Mesenchymal stem cell (in vitro differentiated cells and primary cell): Measurements from ENCODE around the gene ABCA3.

Experiments used
- DNase-seq: peaks from one replicate; pipeline ENCODE4 v3.0.0-alpha.2; 2013
- H2AFZ ChIP-seq: one replicate; pipeline ENCODE4 v1.6.1; 2013; ENCODE audit warnings: low read depth, mild to moderate bottlenecking, control low read depth, inconsistent platforms, low read length, moderate library complexity
- H2AK5ac ChIP-seq: 2 replicates; pipeline ENCODE4 v1.6.1; 2013; ENCODE audit warnings: low read length, moderate library complexity, mild to moderate bottlenecking, inconsistent platforms; ENCODE audit not compliant: severe bottlenecking
- H2BK120ac ChIP-seq: one replicate; pipeline ENCODE4 v1.6.1; 2013; ENCODE audit warnings: low read depth, mild to moderate bottlenecking, inconsistent platforms, low read length, moderate library complexity
- H2BK12ac ChIP-seq, 2 experiments: one replicate each; pipeline ENCODE4 v1.6.1; 2013; ENCODE audit warnings: inconsistent platforms in 2 of 2, low read length in 2 of 2, mild to moderate bottlenecking in 2 of 2, moderate library complexity in 2 of 2, control low read depth in 1 of 2
- H2BK15ac ChIP-seq: one replicate; pipeline ENCODE4 v1.6.1; 2013; ENCODE audit warnings: mild to moderate bottlenecking, low read depth, inconsistent platforms; ENCODE audit not compliant: poor library complexity, severe bottlenecking
- H2BK5ac ChIP-seq: 2 replicates; pipeline ENCODE4 v1.6.1; 2013; ENCODE audit warnings: low read depth, mild to moderate bottlenecking, low read length, control low read depth, inconsistent platforms; ENCODE audit not compliant: poor library complexity, severe bottlenecking
- H3K14ac ChIP-seq, 2 experiments: one replicate each; pipeline ENCODE4 v1.6.1; 2013; ENCODE audit warnings: inconsistent platforms in 2 of 2, low read length in 2 of 2, control low read depth in 1 of 2, mild to moderate bottlenecking in 1 of 2, moderate library complexity in 1 of 2
- H3K18ac ChIP-seq, 2 experiments: one replicate each; pipeline ENCODE4 v1.6.1; 2013; ENCODE audit warnings: inconsistent platforms in 2 of 2, low read length in 2 of 2, control low read depth in 1 of 2, low read depth in 1 of 2, mild to moderate bottlenecking in 1 of 2
- H3K23ac ChIP-seq, 2 experiments: one replicate each; pipeline ENCODE4 v1.6.1; 2013; ENCODE audit warnings: inconsistent platforms in 2 of 2, low read length in 2 of 2, mild to moderate bottlenecking in 2 of 2, moderate library complexity in 2 of 2, control low read depth in 1 of 2
- H3K27ac ChIP-seq: 2 replicates; pipeline ENCODE4 v1.5.1; 2013; ENCODE audit warnings: mild to moderate bottlenecking, moderate library complexity, low read length, control low read depth, inconsistent platforms; ENCODE audit not compliant: poor library complexity, severe bottlenecking
- H3K27me3 ChIP-seq, 2 experiments: 2 replicates each; pipeline versions ENCODE4 v1.6.1 to v1.7.0; 2013; ENCODE audit warnings: low read length in 2 of 2, mild to moderate bottlenecking in 2 of 2, moderate library complexity in 2 of 2, control low read depth in 1 of 2, inconsistent platforms in 1 of 2; ENCODE audit not compliant: control insufficient read depth in 1 of 2, insufficient read depth in 1 of 2
- H3K36me3 ChIP-seq, 2 experiments: 2 replicates each; pipeline versions ENCODE4 v1.6.1 to v1.7.0; 2013; ENCODE audit warnings: low read length in 2 of 2, control low read depth in 1 of 2, inconsistent platforms in 1 of 2, low read depth in 1 of 2, mild to moderate bottlenecking in 1 of 2; ENCODE audit not compliant: insufficient read depth in 2 of 2, control insufficient read depth in 1 of 2
- H3K4ac ChIP-seq, 2 experiments: one replicate each; pipeline ENCODE4 v1.6.1; 2013; ENCODE audit warnings: inconsistent platforms in 2 of 2, low read length in 2 of 2, mild to moderate bottlenecking in 2 of 2, moderate library complexity in 2 of 2, control low read depth in 1 of 2, low read depth in 1 of 2
- H3K4me1 ChIP-seq: 2 replicates; pipeline ENCODE4 v1.6.1; 2013; ENCODE audit warnings: low read depth, low read length, control low read depth; ENCODE audit not compliant: control insufficient read depth, insufficient read depth
- H3K4me2 ChIP-seq: 2 replicates; pipeline ENCODE4 v1.6.1; 2013; ENCODE audit warnings: low read length, mild to moderate bottlenecking, inconsistent platforms; ENCODE audit not compliant: poor library complexity, severe bottlenecking
- H3K4me3 ChIP-seq, 2 experiments: 2 replicates each; pipeline versions ENCODE4 v1.5.1 to v1.7.0; 2013; ENCODE audit warnings: low read length in 2 of 2, mild to moderate bottlenecking in 2 of 2, control low read depth in 1 of 2, low read depth in 1 of 2; ENCODE audit not compliant: insufficient read depth in 1 of 2
- H3K79me1 ChIP-seq: replicated peaks from 2 replicates; pipeline ENCODE4 v1.6.1; 2013; ENCODE audit warnings: mild to moderate bottlenecking, control low read depth, low read length, inconsistent platforms; ENCODE audit not compliant: poor library complexity, severe bottlenecking
- H3K9ac ChIP-seq: 2 replicates; pipeline ENCODE4 v1.7.0; 2013; ENCODE audit warnings: mild to moderate bottlenecking, low read length, moderate library complexity
- H3K9me3 ChIP-seq: 2 replicates; pipeline ENCODE4 v1.7.0; 2013; ENCODE audit warnings: mild to moderate bottlenecking, low read length; ENCODE audit not compliant: control insufficient read depth
- H4K8ac ChIP-seq: one replicate; pipeline ENCODE4 v1.6.1; 2013; ENCODE audit warnings: inconsistent platforms, mild to moderate bottlenecking, low read length, moderate library complexity
- H4K91ac ChIP-seq: one replicate; pipeline ENCODE4 v1.6.1; 2013; ENCODE audit warnings: mild to moderate bottlenecking, low read length, inconsistent platforms
- WGBS: methylation state at CpG from one replicate; pipeline ENCODE4 v1.1.7; 2013; ENCODE audit warnings: mixed read lengths; 5-methylcytosine and 5-hydroxymethylcytosine counted together

The ABCA3 gene

DNA sequence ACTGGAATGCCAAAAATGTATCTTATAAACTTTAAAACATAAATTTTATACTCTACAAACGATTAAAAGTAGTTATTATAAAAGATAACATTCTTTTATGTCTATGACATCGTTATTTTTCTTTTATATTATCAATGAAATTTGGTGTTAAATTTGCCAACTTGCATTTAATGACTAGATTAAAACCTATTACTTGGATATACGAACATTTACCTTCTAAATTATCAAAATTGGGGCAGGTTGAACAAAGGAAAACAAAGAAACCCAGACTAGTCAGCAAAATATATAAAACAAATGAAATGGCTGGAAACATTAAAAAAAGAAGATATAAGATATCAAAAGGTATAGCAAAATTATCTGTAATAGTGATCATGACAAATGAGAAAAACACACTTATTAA is 34.1 kb upstream of the ABCA3 start:
- Histone ChIP-seq H2BK12ac (no peak overlapping the region), H4K91ac (no peak overlapping the region), H3K9me3 (no peaks in the 10 kb centered on the region), H4K8ac (no peak overlapping the region), H3K36me3 (no peaks in the 10 kb centered on the region), H3K4ac (no peak overlapping the region), H2AK5ac (no peak overlapping the region), H3K4me1 (peaks cover 8% of the 10 kb centered on the region), H3K27ac (no peak overlapping the region), H3K9ac (no peak overlapping the region), H3K27me3 (no peaks in the 10 kb centered on the region), H3K23ac (no peak overlapping the region), H3K18ac (no peak overlapping the region), H3K4me3 (no peak overlapping the region), H3K4me2 (no peak overlapping the region), H2BK15ac (no peak overlapping the region), H2BK120ac (no peak overlapping the region), H3K14ac (no peak overlapping the region), H2BK5ac (no peak overlapping the region), H3K79me1 (no peaks in the 10 kb centered on the region), H2AFZ (no peak overlapping the region)
- no CpG with 5 or more reads among the region's 3 CpGs for WGBS
- no peak for DNase-seq

DNA sequence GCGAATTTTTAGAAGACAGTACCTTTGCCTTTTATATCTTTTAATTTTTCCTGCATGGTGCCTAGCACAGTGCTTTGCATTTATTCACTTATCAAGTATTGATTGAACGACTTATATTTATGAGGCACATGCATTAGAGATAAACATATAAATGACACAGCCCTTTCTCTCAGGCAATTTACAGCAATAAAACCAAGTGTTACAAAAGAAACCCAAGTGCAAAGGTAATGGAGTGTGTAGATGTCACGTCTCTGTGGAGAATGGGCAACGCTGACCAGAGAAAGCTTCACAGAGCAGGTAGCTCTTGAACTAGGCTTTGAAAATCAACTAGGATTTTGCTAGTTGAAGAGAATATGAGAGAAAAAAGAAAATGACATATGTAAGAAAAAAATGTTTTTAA is 32.6 kb upstream of the ABCA3 start:
- H3K9me3 ChIP-seq: no peaks in the 10 kb centered on the region
- no peaks in the 10 kb centered on the region for H3K27me3 ChIP-seq
- WGBS: 91% methylated on average over 2 of the region's 4 CpGs
- H3K14ac ChIP-seq: no peak overlapping the region
- H2BK120ac ChIP-seq: no peak overlapping the region
- H2AK5ac ChIP-seq: no peak overlapping the region
- no peak overlapping the region for H3K4ac ChIP-seq
- H3K4me2 ChIP-seq: no peak overlapping the region
- H3K36me3 ChIP-seq: no peaks in the 10 kb centered on the region
- no peak overlapping the region for H2BK12ac ChIP-seq
- no peak overlapping the region for H4K91ac ChIP-seq
- H2AFZ ChIP-seq: no peak overlapping the region
- no peak overlapping the region for H3K23ac ChIP-seq
- H3K27ac ChIP-seq: no peak overlapping the region
- H2BK15ac ChIP-seq: no peak overlapping the region
- H4K8ac ChIP-seq: no peak overlapping the region
- H2BK5ac ChIP-seq: no peak overlapping the region
- no peak overlapping the region for H3K9ac ChIP-seq
- no peak overlapping the region for H3K4me3 ChIP-seq
- no peak for DNase-seq
- no peaks in the 10 kb centered on the region for H3K79me1 ChIP-seq
- H3K4me1 ChIP-seq: peaks cover 8% of the 10 kb centered on the region
- no peak overlapping the region for H3K18ac ChIP-seq

DNA sequence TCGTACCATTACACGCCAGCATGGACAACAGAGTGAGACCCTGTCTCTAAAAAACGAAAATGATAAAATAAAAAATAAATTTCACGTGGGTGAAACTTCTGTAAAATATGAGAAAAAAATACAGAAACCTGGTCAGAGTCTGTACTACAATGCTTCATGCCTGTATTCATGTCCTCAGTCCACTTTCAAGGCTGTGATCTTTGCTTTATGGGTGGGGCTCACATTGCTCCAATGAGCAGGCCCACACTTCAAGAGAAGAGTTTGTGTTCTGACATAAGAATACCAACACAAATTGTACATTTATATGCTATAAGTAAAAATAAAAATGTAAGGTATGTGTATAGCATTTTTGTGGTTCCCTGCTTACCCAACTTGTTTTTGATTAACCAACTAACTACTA is 32.2 kb upstream of the ABCA3 start:
- Histone ChIP-seq H2BK5ac (no peak overlapping the region), H2BK12ac (no peak overlapping the region), H3K27ac (no peak overlapping the region), H2BK15ac (no peak overlapping the region), H3K4me3 (no peak overlapping the region), H4K8ac (no peak overlapping the region), H3K79me1 (no peaks in the 10 kb centered on the region), H3K18ac (no peak overlapping the region), H3K14ac (no peak overlapping the region), H3K23ac (no peak overlapping the region), H3K9ac (no peak overlapping the region), H4K91ac (no peak overlapping the region), H3K4me2 (no peak overlapping the region), H2AFZ (no peak overlapping the region), H2BK120ac (no peak overlapping the region), H3K4me1 (peaks cover 8% of the 10 kb centered on the region), H3K36me3 (no peaks in the 10 kb centered on the region), H3K9me3 (no peaks in the 10 kb centered on the region), H2AK5ac (no peak overlapping the region), H3K4ac (no peak overlapping the region), H3K27me3 (no peaks in the 10 kb centered on the region)
- 96% methylated on average over 2 of the region's 4 CpGs for WGBS
- no peak for DNase-seq

DNA sequence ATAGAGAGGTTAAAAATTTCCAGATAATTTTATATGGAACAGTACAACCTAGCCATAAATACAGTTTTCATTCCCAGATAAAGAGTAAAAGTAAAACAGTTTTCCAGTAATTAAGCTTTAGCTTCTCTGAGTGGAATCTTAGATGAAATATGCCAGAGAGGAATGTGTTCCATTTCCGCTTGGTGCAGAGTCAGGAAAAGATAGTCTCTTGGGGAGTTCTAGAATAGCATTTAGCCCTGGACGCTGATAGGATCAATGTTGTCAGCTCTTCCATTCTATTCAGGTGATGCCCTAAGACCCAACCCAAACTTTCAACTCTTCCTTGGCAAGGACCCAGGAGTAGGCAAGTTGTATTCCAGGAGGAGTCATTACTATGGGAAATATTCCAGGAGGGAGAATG is 30.9 kb upstream of the ABCA3 start:
- H4K8ac ChIP-seq: no peak overlapping the region
- H2BK12ac ChIP-seq: no peak overlapping the region
- no peak overlapping the region for H2AK5ac ChIP-seq
- H3K18ac ChIP-seq: no peak overlapping the region
- H4K91ac ChIP-seq: no peak overlapping the region
- H3K14ac ChIP-seq: no peak overlapping the region
- H2BK5ac ChIP-seq: no peak overlapping the region
- WGBS: 85% methylated on average over 1 of the region's 2 CpGs
- no peak overlapping the region for H3K4me2 ChIP-seq
- H2BK120ac ChIP-seq: no peak overlapping the region
- no peak overlapping the region for H2BK15ac ChIP-seq
- H3K4me1 ChIP-seq: peaks cover 10% of the 10 kb centered on the region
- H3K9ac ChIP-seq: no peak overlapping the region
- no peaks in the 10 kb centered on the region for H3K9me3 ChIP-seq
- no peak for DNase-seq
- H3K79me1 ChIP-seq: no peaks in the 10 kb centered on the region
- H3K36me3 ChIP-seq: no peaks in the 10 kb centered on the region
- no peaks in the 10 kb centered on the region for H3K27me3 ChIP-seq
- no peak overlapping the region for H3K4ac ChIP-seq
- H3K23ac ChIP-seq: no peak overlapping the region
- H3K4me3 ChIP-seq: no peak overlapping the region
- no peak overlapping the region for H2AFZ ChIP-seq
- H3K27ac ChIP-seq: no peak overlapping the region
